ENCODE data around the gene PAMR1. TPM values are rescaled to one million over a fixed set of nuclear protein-coding genes. Genes with fewer than 3 reads are reported as not detected.

The PAMR1 gene
- total and polyA plus RNA-seq, 2 donors (not counting 3 experiments of a cell fraction or from before 2014, with no cell fraction given), result not detected

DNA sequence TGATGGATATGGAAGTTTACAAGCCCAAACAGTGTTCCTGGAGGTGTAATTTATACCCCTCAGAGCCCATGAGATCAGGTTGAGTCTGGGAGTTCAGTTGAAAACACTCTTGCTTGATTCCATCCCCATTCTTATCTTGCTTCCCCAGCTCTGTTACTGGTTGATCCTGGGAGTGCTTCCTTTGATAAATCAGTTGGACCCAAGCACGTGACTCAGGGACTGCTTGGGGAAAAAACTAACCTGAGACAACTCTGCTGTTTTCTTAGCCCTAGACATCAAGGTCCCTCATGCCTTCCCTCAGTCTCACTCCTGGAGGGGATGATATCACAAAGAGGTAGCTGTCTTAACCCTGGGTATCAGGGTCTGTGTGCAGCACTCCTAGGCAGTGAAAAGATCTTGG is 71.1 kb downstream of the PAMR1 start:
- no peak for DNase-seq (ENCODE audit: low read depth, low spot score)
- Histone ChIP-seq H3K9ac (replicated peaks; ENCODE audit: extremely low read depth, insufficient read depth, low read length) (no peak overlapping the region), H3K27me3 (ENCODE audit: control insufficient read depth in 2 of 2, insufficient read depth in 2 of 2, low read length in 2 of 2) (peaks cover 2% of the 10 kb centered on the region in 2 experiments), H3K27ac (ENCODE audit: insufficient read depth, low read depth, low read length) (no peak overlapping the region), H2AFZ (ENCODE audit: low read depth, low read length) (no peak overlapping the region), H3K79me2 (ENCODE audit: control insufficient read depth, insufficient read depth, low read length) (no peaks in the 10 kb centered on the region), H3K4me3 (replicated peaks in 1 of 3; ENCODE audit: insufficient read depth in 1 of 3, low read depth in 1 of 3, low read length in 3 of 3) (no peak overlapping the region), H3K4me1 (ENCODE audit: control insufficient read depth, extremely low read depth, insufficient read depth, low read length) (no peaks in the 10 kb centered on the region), H4K20me1 (replicated peaks; ENCODE audit: control insufficient read depth, extremely low read depth, insufficient read depth, low read length) (no peaks in the 10 kb centered on the region), H3K9me3 (replicated peaks; ENCODE audit: control insufficient read depth, insufficient read depth, low read length) (no peaks in the 10 kb centered on the region), H3K9me1 (replicated peaks; ENCODE audit: control insufficient read depth, extremely low read depth, insufficient read depth, low read length) (no peaks in the 10 kb centered on the region), H3K4me2 (ENCODE audit: insufficient read depth, low read length) (no peak overlapping the region), H3K36me3 (ENCODE audit: control insufficient read depth in 2 of 2, extremely low read depth in 1 of 2, insufficient read depth in 2 of 2, low read length in 2 of 2) (no peaks in the 10 kb centered on the region)
- BruUV-seq (replicated peaks), result no TSS peak
- ChIA-PET POLR2A (no interaction called here), CTCF (no interaction called here)
- TF ChIP-seq, protein P1, sequence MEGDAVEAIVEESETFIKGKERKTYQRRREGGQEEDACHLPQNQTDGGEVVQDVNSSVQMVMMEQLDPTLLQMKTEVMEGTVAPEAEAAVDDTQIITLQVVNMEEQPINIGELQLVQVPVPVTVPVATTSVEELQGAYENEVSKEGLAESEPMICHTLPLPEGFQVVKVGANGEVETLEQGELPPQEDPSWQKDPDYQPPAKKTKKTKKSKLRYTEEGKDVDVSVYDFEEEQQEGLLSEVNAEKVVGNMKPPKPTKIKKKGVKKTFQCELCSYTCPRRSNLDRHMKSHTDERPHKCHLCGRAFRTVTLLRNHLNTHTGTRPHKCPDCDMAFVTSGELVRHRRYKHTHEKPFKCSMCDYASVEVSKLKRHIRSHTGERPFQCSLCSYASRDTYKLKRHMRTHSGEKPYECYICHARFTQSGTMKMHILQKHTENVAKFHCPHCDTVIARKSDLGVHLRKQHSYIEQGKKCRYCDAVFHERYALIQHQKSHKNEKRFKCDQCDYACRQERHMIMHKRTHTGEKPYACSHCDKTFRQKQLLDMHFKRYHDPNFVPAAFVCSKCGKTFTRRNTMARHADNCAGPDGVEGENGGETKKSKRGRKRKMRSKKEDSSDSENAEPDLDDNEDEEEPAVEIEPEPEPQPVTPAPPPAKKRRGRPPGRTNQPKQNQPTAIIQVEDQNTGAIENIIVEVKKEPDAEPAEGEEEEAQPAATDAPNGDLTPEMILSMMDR (IDR thresholded peaks at IDR 0.05; ENCODE audit: extremely low read depth in 1 of 2, insufficient read depth in 1 of 2, low read depth in 1 of 2, low read length in 2 of 2), result no peak
- TF ChIP-seq EZH2 (IDR thresholded peaks at IDR 0.05; ENCODE audit: borderline replicate concordance, low read depth, low read length, severe bottlenecking), result no peak
- TF ChIP-seq POLR2A (IDR thresholded peaks at IDR 0.05; ENCODE audit: low read depth, low read length), result no peak
- TF ChIP-seq JUN (IDR thresholded peaks at IDR 0.05; ENCODE audit: borderline replicate concordance, insufficient read depth, insufficient read length, low read depth), result no peak
- TF ChIP-seq FOS (IDR thresholded peaks at IDR 0.05; ENCODE audit: borderline replicate concordance, insufficient read depth, low read length), result no peak
- no peak for TF ChIP-seq POLR2AphosphoS5 (IDR thresholded peaks at IDR 0.05; ENCODE audit: insufficient read depth, low read depth, low read length)
- TF ChIP-seq, protein P2, sequence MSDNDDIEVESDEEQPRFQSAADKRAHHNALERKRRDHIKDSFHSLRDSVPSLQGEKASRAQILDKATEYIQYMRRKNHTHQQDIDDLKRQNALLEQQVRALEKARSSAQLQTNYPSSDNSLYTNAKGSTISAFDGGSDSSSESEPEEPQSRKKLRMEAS (IDR thresholded peaks at IDR 0.05; ENCODE audit: insufficient read depth, insufficient read length), result no peak
- no peak for TF ChIP-seq MYC (IDR thresholded peaks at IDR 0.05; ENCODE audit: low read depth, low read length)
- TF ChIP-seq GATA2 (IDR thresholded peaks at IDR 0.05; ENCODE audit: insufficient read depth, insufficient read length, low read depth, low read length), result no peak
- no peak for FAIRE-seq
- intact Hi-C loops (cut with micrococcal nuclease), result no loop called here
- dilution Hi-C loops (cut with MboI; ENCODE audit: extremely low pct_ligation_motif_present, low sequenced_read_pairs), result no loop called here
